OCI-LY1 (cell line): ENCODE results near the gene LONRF2.
"Not testable (repeated sequence)": the region's sequence is repeated elsewhere in the genome, so short reads cannot be mapped to it uniquely, and the experiment has no call there.

Experiments
- H2AFZ ChIP-seq: fragments of 200-600 bp; sonication (generic), shearing (Covaris generic); 2 replicates; pipeline ENCODE4 v1.6.0; 2014; ENCODE audit warnings: antibody characterized with exemption, mild to moderate bottlenecking, low read length
- H3F3A ChIP-seq: fragments of 200-600 bp; sonication (generic), shearing (Covaris generic); 2 replicates; pipeline ENCODE4 v1.6.0; 2014; ENCODE audit warnings: mild to moderate bottlenecking, antibody characterized with exemption, low read length, moderate library complexity; ENCODE audit not compliant: insufficient read depth
- H3K27ac ChIP-seq: fragments of 200-600 bp; sonication (generic); 2 replicates; pipeline ENCODE4 v1.5.1; 2014; ENCODE audit warnings: low read length, mixed run types, mild to moderate bottlenecking, low read depth; ENCODE audit not compliant: poor library complexity, severe bottlenecking
- H3K27me3 ChIP-seq: fragments of 200-600 bp; sonication (generic); 2 replicates; pipeline ENCODE4 v1.6.0; 2014; ENCODE audit warnings: antibody characterized with exemption, mild to moderate bottlenecking, low read length, moderate library complexity; ENCODE audit not compliant: insufficient read depth
- H3K36me3 ChIP-seq: fragments of 200-600 bp; sonication (generic); 2 replicates; pipeline ENCODE4 v1.6.1; 2014; ENCODE audit warnings: mild to moderate bottlenecking, antibody characterized with exemption, low read length, moderate library complexity, mixed read lengths; ENCODE audit not compliant: insufficient read depth
- H3K4me1 ChIP-seq: fragments of 200-600 bp; sonication (generic); 2 replicates; pipeline ENCODE4 v1.5.1; 2014; ENCODE audit warnings: mild to moderate bottlenecking, low read length, moderate library complexity; ENCODE audit not compliant: insufficient read depth, severe bottlenecking
- H3K4me2 ChIP-seq: fragments of 200-600 bp; sonication (generic), shearing (Covaris generic); 2 replicates; pipeline ENCODE4 v1.6.1; 2014; ENCODE audit warnings: low read length
- H3K4me3 ChIP-seq: fragments of 200-600 bp; sonication (generic); 2 replicates; pipeline ENCODE4 v1.5.1; 2014; ENCODE audit warnings: low read length, low read depth, mild to moderate bottlenecking, mixed read lengths; ENCODE audit not compliant: poor library complexity, severe bottlenecking
- H3K79me2 ChIP-seq: fragments of 200-600 bp; shearing (Covaris generic); 2 replicates; pipeline ENCODE4 v1.6.1; 2016; ENCODE audit warnings: mixed run types, low read length, mixed read lengths; ENCODE audit not compliant: insufficient read depth
- H3K9ac ChIP-seq: fragments of 200-600 bp; sonication (generic), shearing (Covaris generic); 2 replicates; pipeline ENCODE4 v1.6.1; 2014; ENCODE audit warnings: mild to moderate bottlenecking, low read length, mixed read lengths
- H3K9me2 ChIP-seq: fragments of 200-600 bp; sonication (generic), shearing (Covaris generic); 2 replicates; pipeline ENCODE4 v1.6.1; 2014; ENCODE audit warnings: low read depth, mild to moderate bottlenecking, low read length, mixed read lengths
- H3K9me3 ChIP-seq: fragments of 200-600 bp; shearing (Covaris generic); 2 replicates; pipeline ENCODE4 v1.6.1; 2014; ENCODE audit warnings: low read length, mixed read lengths
- H4K20me1 ChIP-seq: fragments of 200-600 bp; sonication (generic), shearing (Covaris generic); 2 replicates; pipeline ENCODE4 v1.6.0; 2016; ENCODE audit warnings: mild to moderate bottlenecking, low read length; ENCODE audit not compliant: insufficient read depth
- EZH2 ChIP-seq: fragments of 200-600 bp; sonication (generic), shearing (Covaris generic); IDR thresholded peaks from 2 replicates; pipeline ENCODE4 v1.8.0; 2017; ENCODE audit warnings: borderline replicate concordance, mixed run types, mild to moderate bottlenecking, antibody characterized with exemption, low read length, moderate library complexity, mixed read lengths
- TF ChIP-seq, protein P1 (sequence below): fragments of 200-600 bp; sonication (generic), shearing (Covaris generic); IDR thresholded peaks from 2 replicates; pipeline ENCODE4 v1.5.1; 2017; ENCODE audit warnings: mild to moderate bottlenecking, antibody characterized with exemption, low read length, moderate library complexity, mixed read lengths

LONRF2 gene

DNA sequence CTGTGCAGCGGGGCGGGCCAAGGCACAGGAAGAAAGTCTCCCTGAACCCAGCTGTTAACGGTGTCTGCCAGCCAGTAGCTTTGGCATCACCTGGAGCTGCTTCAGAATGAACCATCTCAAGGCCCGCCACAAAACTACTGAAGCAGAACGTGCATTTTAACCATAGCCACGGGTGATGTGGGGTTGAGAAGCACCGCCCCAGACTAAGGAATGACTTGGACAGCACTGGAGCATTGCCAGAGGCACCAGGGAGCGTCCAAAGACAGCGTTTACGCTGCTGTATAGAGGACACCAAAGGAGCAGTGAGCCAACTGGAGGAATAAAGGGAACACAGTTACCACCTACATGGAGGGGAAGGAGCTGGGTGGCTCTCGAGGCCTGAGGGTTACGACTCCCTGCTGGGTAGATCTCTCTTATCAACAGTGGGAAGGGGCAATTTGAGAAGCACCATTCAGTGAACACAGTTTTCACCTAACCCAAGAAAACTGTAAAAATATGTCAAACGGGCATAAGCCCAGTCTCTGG is 28.4 kb upstream of the LONRF2 start:
- Histone ChIP-seq H3K9ac (no peak overlapping the region), H3K9me2 (no peaks in the 10 kb centered on the region), H3K79me2 (no peaks in the 10 kb centered on the region), H3K4me1 (no peaks in the 10 kb centered on the region), H4K20me1 (no peaks in the 10 kb centered on the region), H2AFZ (no peak overlapping the region), H3K4me3 (no peak overlapping the region), H3K27me3 (peaks cover 4% of the 10 kb centered on the region; the same call in 1 of the 2 replicates), H3K27ac (no peak overlapping the region), H3K9me3 (no peaks in the 10 kb centered on the region), H3F3A (no peaks in the 10 kb centered on the region), H3K4me2 (no peak overlapping the region), H3K36me3 (no peaks in the 10 kb centered on the region)
- TF ChIP-seq, protein P1, sequence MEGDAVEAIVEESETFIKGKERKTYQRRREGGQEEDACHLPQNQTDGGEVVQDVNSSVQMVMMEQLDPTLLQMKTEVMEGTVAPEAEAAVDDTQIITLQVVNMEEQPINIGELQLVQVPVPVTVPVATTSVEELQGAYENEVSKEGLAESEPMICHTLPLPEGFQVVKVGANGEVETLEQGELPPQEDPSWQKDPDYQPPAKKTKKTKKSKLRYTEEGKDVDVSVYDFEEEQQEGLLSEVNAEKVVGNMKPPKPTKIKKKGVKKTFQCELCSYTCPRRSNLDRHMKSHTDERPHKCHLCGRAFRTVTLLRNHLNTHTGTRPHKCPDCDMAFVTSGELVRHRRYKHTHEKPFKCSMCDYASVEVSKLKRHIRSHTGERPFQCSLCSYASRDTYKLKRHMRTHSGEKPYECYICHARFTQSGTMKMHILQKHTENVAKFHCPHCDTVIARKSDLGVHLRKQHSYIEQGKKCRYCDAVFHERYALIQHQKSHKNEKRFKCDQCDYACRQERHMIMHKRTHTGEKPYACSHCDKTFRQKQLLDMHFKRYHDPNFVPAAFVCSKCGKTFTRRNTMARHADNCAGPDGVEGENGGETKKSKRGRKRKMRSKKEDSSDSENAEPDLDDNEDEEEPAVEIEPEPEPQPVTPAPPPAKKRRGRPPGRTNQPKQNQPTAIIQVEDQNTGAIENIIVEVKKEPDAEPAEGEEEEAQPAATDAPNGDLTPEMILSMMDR, result no peak
- no peak for TF ChIP-seq EZH2

GRCh38 chr2:100345144-100345543 is 22.8 kb upstream of the LONRF2 start:
- not testable (repeated sequence) for H3K9ac ChIP-seq, H3K9me2 ChIP-seq, H3K79me2 ChIP-seq, H3K36me3 ChIP-seq, H3K4me2 ChIP-seq, H2AFZ ChIP-seq, H3F3A ChIP-seq, H3K4me1 ChIP-seq, H3K4me3 ChIP-seq, H4K20me1 ChIP-seq, H3K27ac ChIP-seq, H3K9me3 ChIP-seq, H3K27me3 ChIP-seq

DNA sequence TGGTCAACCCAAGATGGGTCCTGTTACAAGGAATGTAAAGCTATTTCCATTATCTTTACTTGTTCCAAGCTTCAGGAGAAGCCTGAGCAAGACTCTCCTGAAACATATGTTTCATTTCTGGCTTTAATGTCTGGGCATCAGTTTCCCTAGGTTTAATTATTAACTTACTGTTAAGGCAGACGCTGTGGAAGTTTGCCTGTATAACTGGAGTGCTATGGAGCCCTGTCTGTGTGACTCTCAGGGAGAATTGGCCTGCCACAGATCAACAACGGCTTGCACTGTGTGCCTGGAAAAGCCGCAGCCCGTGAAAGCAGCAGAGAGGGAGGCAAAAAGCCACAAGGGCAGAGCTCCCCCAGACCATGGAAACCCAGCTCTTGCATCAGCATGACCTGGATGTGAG is 22.1 kb upstream of the LONRF2 start:
- H3K36me3 ChIP-seq, result no peaks in the 10 kb centered on the region
- no peaks in the 10 kb centered on the region for H3K9me2 ChIP-seq
- H3K79me2 ChIP-seq, result no peaks in the 10 kb centered on the region
- no peaks in the 10 kb centered on the region; the same call in 1 of the 2 replicates for H3K27me3 ChIP-seq
- TF ChIP-seq EZH2, result no peak
- TF ChIP-seq, protein P1, result no peak
- H3K9me3 ChIP-seq, result no peaks in the 10 kb centered on the region
- H2AFZ ChIP-seq, result no peak overlapping the region
- no peak overlapping the region for H3K4me3 ChIP-seq
- H3F3A ChIP-seq, result no peaks in the 10 kb centered on the region
- no peaks in the 10 kb centered on the region for H3K4me1 ChIP-seq
- H3K9ac ChIP-seq, result no peak overlapping the region
- no peaks in the 10 kb centered on the region for H4K20me1 ChIP-seq
- no peak overlapping the region for H3K4me2 ChIP-seq
- H3K27ac ChIP-seq, result no peak overlapping the region

- H3K36me3 ChIP-seq, H3K4me3 ChIP-seq, H3F3A ChIP-seq, H3K4me2 ChIP-seq, H3K27ac ChIP-seq, H3K27me3 ChIP-seq, H3K4me1 ChIP-seq, H3K79me2 ChIP-seq, H2AFZ ChIP-seq, H3K9ac ChIP-seq, H3K9me3 ChIP-seq, H4K20me1 ChIP-seq, H3K9me2 ChIP-seq: not testable (repeated sequence)
Observed at GRCh38 chr2:100342466-100342865, 20.2 kb upstream of the LONRF2 start.
